GM21529 (cell line): ENCODE data around the gene CDKAL1.
"Not testable (repeated sequence)": the region's sequence is repeated elsewhere in the genome, so short reads cannot be mapped to it uniquely, and the experiment has no call there.

ENCODE experiments used
- ATAC-seq: cut with Tn5 transposase; IDR thresholded peaks from one replicate; pipeline ENCODE4 v1.9.1; 2021; ENCODE audit not compliant: unreplicated experiment

CDKAL1 gene

DNA sequence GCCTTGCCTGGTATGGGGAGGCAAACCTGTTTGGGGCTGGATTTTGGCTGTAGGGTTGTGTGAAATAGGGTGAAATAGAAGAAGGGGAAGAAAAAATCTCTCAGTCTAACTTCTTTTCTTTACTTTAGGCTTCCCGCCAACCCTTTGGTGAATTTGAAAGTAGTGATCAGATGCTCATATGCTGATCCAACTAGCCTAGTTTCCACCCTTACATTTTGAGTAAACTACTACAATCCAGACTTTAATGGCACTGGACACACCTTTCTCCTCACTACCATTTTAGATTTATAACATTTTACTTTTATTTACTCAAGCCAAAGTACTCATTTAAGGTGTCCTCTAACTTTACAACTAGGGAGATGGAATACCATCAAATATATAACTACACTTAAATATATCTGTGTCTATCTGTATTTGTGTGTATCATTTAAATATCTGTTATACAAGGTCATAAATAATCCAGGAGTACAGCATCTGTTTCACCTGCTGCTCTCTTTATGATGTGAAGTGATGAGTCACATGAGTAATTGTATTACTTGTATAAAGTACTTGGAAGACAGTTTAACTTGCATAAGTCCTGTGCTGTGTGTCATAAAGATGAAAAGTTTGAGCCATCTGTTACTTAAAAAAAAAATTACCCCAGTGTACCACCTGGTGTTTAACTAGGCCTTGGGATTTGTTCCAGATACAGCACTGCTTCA, 172.1 kb downstream of the CDKAL1 start:
- ATAC-seq: no peak

DNA sequence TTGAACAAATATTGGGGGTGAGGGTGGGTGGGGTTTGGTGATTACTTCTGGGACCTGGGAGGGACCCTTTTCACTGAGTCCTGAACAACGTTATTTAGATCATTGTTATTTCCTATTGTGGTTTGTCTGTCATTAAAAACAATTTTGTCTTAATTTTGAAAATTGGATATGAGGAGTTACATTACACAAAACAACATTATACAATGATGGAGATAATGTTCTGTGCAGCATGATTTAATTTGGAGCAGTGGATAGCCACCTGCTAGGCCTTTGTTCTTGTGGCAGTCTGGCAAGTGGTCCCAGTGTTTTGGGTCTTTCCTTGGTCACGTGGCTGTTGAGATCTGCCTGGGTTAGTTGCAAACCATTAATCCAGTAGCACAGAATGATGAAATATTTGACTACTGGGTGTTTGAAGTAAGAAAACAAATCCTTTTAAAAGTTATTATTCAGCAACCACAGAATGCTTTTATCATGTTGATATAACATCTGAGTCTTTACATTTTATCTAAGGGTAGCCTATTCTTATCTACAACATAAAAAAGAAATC, 172.8 kb downstream of the CDKAL1 start:
- no peak for ATAC-seq

DNA sequence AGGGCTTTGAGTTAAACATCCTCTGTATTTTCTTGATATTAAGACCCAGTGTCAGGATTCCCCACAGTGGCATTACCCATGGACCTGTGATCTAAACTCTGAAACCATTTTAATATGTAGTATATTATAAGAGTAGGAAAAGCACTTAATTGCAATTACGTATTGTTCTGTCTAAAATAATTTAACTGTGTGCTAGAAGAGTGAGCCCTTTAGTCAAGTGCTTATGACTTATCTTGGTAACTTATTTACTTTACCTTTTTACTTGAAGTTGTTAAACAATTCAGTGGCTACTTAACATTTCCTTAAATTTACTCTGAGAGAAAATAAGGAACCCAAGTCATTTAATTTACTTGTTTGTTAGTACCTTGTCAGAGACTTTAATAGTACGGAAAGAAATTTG, 173.6 kb downstream of the CDKAL1 start:
- no peak for ATAC-seq

DNA sequence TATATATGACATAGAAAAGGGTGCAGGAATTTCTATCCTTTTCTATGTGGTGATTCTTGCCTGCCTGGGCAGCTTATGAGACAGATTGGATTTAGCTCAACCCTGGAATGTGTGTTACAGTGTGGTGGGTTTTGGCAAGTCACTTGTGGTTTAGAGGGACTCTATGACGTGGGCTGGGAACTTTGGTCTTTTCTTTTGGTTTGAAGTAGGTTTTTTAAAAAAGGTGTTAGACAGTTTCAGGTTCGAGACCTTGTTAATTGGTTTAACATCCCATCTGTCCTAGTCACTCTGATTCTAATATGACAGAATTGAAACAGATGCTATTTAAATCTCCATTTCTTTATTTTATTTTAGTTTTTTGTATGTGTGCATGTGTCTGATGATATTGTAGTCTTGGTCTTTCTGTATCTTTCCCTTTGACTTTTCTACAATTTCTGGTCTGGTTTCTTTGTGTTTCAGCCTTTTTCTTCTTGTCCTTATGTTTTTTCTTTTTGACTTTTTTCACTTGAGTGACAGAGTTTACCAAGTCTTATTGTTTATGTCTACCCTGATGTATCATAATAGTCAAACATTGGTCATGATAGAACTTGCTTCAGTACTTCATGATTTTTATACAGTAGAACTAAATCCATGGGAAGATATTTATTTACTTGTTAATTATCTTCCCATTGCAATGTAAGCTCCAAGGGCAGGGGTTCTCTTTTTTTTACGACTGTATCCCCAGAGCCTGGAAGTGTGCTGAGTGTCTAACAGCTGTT, 174.3 kb downstream of the CDKAL1 start:
- peak; percentile 65 for ATAC-seq

DNA sequence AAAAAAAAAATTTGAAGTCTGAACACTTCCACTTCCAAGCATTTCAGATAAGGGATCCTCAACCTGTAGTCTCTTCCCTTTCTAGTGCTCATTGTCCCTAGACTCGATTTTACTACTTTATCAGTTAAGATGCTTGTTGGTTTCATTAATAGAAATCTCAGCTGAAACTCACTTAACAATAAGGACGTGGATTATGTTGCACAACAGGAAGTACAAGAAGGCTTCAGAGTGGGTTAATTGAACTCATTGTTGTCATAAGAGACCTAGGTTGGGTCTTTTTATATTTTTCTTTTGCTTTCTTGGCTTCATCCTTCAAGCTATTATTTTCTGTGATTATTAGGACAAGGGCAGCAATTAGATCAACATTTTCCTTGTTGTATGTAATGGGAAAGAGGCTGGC, 175.2 kb downstream of the CDKAL1 start:
- no peak for ATAC-seq

DNA sequence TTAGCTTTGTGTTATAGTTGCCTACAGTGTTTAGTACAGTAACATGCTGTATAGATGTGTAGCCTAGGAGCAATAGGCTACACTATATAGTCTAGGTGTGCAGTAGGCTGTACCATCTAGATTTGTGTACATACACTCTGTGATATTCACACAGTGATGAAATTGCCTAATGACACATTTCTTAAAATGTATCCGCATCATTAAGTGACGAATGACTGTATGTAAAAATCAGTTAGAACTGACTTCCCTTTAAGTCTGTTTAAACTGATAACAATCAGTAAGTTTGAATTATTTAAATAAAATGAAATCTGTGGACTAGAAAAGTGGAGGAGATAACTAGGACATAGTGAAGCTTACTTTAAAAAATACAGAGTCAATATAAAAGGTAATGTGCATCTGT, 176.1 kb downstream of the CDKAL1 start:
- no peak for ATAC-seq

DNA sequence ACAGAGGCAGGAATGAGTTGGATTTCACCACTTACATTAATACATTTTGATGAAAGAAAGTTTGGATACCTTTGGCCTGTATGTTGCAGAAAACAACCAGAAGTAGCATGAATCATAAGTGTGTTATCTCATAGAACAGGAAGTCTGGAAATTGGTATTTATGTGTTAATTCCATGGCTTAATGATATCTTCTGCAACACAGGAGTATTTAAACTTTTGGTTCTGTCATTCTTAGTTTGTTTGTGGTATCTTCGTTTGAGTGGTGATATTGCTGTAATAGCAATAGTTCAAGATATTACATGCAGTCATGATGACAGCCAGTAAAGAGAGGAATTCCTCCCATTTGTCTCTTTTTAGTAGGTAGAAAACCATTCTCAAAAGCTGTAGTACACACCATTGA, 177.3 kb downstream of the CDKAL1 start:
- ATAC-seq: no peak

DNA sequence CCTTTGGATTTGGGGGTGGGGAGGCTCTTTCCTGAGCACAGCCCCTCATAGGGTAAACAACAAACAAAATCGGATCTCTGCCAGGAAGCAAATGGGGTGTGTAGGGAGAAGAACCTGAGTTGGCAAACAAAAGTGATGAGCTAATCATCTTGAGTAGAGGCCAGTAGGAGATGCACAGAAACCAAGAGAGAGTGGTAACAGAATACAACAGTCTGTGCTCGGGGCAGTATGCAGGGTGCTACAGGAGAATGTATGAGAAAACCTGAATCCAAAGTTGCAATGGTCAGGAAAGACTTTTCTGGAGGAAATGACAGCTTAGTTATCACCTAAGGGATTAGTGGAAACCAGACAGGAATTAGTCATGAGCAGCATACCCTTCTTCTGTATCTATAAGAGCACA, 177.8 kb downstream of the CDKAL1 start:
- no peak for ATAC-seq

DNA sequence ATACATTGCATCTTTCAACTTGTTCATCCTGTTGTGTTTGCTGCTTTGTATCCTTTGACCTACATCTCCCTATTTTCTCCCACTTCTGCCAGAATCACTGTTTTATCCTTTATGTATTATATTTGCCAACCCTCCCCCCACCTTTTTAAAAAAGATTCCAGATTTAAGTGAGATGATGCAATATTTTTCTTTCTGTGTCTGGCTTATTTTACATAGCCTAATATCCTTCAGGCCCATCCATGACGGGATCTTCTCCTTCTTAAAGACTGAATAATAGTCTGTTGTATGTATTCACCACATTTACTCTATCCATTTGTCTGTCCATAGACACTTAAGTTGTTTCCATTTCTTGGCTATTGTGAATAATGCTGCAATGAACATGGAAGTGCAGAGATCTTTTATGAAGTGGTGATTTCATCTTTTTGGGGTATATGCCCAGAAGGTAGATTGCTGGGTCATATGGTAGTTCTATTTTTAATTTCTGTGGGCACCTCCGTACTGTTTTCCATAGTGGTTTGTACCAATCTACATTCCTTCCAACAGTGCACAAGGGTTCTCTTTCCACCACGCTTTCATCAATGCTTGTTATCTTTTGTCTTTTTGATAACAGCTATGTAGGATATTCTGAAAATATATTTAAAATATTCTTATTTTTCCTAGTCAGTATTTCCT, 181.0 kb downstream of the CDKAL1 start:
- no peak for ATAC-seq

DNA sequence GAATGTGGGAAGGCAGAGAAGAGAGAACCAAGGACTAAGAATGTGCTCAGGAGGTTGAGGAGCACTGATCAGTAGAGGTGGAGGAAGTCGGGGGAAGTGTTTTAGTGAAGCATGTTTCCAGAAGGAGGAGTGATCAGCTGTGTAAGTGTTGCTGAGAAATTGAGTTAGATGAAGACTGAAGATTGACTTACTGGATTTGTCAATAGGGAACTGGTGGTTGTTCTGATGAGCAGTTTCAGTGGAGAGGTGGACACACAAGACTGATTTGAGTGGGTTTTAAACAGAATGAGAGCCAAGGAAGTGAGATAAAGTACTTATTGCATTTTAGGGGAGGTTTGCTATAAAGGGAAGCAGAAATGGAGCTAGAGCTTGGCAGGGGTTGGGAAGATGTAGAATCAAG, 182.6 kb downstream of the CDKAL1 start:
- peak; percentile 75 for ATAC-seq

DNA sequence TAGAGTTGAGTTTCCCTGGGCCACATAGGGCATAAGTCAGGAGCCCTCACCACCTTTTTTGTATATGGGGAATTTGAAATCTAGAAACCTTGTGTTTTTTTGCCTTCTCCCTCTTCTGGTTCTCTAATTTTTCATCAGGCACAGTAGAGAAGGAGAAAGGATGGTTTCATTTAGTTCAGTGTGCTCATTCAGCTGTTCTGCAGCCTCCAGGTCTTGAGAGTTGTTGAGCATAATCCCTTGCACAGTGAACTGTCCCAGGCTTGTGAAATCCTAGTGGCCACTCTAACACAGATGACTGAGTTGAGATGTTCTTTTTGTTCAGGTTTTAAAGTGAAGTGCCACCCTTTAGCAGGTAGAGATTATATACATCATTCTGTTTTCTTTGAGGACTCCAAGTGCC, 183.5 kb downstream of the CDKAL1 start:
- peak; percentile 48 for ATAC-seq

DNA sequence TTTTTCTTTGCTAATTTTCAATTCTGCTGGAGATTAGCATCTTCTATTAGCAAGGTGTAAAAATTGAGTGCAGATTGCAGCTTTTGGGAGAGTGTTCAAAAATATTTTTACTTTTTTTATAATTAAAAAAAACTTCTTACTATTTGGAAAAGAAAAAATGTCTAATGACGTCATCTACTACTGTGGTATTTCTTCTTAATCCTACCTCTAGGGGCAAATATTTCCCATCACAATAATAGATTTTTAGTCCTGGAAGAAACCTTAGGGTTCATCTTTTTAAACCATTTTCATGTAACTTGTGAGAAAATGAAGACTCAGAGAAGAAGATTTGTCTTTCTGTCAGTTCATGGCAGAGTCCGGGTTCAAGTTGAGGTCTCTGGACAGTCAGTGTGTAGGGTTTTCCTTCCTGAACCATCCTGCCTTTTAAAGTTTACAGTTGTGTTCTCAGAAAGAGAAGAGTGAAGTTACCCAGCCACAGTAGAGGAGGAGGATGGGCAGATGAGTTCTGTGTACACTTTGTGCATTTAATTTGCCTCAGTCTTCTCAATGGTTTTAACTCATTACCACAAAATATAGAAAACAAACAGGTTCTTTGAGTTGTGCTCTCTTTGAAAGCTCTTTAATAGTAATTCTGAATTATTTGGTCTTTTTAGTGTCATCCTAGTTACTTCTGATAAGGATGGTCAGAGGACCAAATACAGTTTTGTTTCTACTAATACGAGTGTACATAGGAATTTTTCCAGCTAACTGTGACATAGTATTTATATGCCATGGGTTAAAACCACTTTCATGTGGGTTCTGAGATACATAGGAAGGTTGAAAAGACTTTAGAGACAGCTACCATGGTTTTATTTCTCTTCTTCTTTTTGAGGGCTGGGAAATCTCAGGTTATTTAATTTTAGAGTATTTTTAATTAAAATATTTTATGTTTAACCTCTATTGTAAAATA, 184.7 kb downstream of the CDKAL1 start:
- ATAC-seq: no peak

DNA sequence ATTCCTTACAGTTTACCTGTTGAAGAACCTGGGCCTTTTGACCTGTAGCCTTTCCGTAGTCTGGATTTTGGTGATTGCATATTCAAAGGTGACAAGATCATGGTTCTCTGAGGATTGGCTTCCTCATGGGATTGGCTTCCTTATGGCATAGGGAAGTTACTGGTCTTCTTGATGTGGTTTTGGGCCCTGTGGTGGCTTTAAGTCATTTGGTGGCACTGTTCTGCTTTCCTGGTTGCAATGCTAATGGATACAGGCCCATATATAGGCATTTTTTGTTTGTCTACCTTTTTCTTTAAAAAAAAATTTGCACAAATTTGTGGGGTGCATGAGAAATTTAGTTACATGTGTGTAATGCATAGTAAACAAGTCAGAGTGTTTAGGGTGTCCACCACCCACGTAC, 185.7 kb downstream of the CDKAL1 start:
- no peak for ATAC-seq

DNA sequence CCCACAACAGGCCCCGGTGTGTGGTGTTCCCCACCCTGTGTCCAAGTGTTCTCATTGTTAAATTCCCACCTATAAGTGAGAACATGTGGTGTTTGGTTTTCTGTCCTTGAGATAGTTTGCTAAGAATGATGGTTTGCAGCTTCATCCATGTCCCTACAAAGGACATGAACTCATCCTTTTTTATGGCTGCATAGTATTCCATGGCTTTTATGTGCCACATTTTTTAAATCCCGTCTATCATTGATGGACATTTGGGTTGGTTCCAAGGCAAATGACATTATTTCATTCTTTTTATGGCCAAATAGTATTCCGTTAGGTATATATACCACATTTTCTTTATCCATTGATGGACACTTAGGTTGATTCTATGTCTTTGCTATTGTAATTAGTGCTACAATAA, 186.9 kb downstream of the CDKAL1 start:
- not testable (repeated sequence) for ATAC-seq

DNA sequence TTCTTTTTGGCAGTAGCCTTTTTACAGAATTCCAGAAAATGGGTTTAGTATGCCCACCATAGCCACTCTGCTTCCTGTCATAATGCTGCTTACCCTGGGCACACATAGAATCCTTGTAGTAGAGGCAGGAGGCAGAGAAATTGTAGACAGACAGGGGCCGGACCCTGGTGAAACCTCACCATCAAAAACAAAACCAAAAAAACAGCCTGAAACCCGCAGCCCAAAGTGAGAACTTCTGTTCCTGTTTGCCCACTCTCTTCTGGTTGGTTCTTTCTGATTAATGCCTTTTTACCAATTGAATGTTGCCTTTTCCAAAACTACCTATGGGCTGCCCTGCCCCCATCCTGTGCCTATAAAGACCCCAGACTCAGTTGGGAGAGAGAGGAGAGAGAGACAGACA, 188.2 kb downstream of the CDKAL1 start:
- ATAC-seq: peak; percentile 56

DNA sequence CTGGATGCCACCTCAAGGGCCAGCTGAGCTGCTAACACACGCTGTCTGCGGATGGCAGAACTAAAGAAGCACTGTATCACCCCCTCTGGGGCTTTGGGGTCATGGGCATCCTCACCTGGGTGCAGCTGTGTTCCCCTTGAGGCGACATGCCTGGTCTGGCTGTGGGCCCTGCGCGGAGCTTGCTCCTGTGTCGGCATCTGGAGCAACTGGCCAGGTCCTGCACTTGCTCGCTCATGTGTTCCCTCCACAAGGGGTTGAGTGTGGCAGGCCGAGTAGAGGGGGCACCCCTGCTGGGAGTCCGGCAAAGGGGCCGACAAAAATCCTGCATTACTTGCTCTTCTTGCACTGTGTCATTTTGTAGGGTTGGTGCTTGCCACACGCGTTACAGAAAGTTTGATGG, 189.0 kb downstream of the CDKAL1 start:
- no peak for ATAC-seq

DNA sequence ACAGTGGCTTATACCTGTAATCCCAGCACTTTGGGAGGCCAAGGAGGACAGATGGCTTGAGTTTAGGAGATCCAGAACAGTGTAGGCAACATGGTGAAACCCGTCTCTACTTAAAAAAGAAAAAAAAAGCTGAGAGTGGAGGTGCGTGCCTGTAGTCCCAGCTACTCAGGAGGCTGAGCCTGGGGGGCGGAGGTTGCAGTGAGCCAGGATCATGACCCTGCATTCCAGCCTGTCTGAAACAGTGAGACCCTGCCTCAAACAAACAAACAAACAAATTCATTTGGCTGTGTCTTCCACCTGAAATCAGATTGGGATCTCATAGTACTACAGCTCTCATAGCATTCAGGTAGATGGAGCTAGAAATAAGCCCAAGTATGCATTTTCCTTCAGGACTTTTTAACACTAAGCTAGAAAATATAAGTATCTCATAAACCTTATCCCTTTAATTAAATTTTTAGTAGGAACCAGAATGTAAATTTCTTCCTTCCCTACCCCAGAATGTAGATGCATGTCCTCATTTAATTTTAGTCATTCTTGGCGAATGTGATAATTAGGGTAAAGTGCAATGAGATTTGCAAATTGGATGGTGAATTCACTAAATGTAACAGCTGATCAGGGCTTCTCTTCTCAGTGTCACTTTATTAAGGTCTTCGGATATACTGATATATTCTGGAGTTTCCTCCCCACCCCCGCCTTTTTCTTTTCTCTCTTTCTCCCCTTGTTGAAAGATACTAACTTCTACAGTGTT, 190.4 kb downstream of the CDKAL1 start:
- ATAC-seq: no peak

DNA sequence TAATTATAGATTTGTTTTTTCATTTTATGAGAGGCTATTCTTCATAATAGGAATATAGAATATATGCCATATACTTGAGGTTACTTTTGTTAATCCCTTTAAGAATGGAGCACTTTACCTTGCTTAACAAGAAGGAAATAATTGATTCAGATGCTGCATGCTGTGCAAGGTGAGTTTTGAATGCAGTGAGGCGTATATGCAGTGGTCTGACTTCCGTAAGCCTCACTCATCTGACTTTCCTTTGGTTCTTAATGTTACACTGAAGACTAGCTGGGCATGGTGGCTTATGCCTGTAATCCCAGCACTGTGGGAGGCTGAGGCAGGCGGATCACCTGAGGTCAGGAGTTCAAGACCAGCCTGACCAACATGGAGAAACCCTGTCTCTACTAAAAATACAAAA, 191.0 kb downstream of the CDKAL1 start:
- ATAC-seq: not testable (repeated sequence)

DNA sequence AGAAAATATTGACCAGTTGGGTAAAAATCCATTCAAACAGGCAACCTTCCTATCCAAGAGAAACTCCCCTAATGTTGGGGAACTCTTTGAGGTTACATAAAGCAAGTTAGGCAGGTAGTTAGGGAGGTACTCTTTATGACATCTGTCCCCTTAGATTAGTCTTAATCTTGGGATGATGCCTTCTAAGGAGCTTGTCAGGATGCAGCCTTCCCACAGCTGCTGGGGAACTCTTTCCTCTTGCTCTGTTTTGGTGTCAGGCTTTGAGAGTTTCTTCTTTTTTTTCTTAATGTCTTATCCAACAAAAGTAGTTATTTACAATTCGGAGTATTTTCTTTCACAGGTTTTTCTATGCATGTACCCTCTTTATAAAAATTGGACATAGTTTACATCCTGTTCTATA, 194.8 kb downstream of the CDKAL1 start:
- ATAC-seq: no peak

DNA sequence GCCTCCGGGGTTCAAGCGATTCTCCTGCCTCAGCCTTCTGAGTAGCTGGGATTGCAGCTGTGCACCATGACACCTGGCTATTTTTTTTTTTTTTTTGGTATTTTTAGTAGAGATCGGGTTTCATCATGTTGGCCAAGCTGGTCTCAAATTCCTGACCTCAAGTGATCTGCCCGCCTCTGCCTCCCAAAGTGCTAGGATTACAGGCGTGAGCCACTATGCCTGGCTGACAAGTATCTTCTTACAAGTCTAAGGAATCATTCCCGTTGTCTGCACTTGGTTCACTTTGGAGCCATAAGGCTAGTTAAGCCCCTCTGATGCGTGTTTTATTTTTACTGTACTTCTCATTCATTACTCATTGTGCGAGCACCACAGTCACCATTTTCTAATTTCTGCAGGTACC, 198.1 kb downstream of the CDKAL1 start:
- not testable (repeated sequence) for ATAC-seq
